Esophagus muscularis mucosa (tissue), 4 donors: Measurements from ENCODE around the gene HOXC11. TPM values are rescaled to one million over a fixed set of nuclear protein-coding genes. Genes with fewer than 3 reads are reported as not detected.
A peak's percentile ranks its signal among the peaks of the same experiment; 100 is the strongest.

Experiments
- DNase-seq: peaks from one replicate; pipeline ENCODE4 v3.0.0-alpha.2; 2017; ENCODE audit errors: extremely low spot score
- H3K27ac ChIP-seq, 4 donors: fragments of 200-600 bp; sonication (generic); replicated peaks in 1 of 4; 1 replicate in 3 of 4; 2 replicates in 1 of 4; pipeline ENCODE4 v1.5.1; 2016 to 2019; ENCODE audit warnings: mild to moderate bottlenecking in 1 of 4
- H3K27me3 ChIP-seq, 4 donors: fragments of 200-600 bp; sonication (generic); one replicate each; pipeline versions ENCODE4 v1.5.1 to v1.6.0; 2016 to 2019
- H3K36me3 ChIP-seq, 4 donors: fragments of 200-600 bp; sonication (generic); one replicate each; pipeline ENCODE4 v1.5.1; 2016 to 2019
- H3K4me1 ChIP-seq, 4 donors: fragments of 200-600 bp; sonication (generic); one replicate each; pipeline ENCODE4 v1.5.1; 2016 to 2019
- H3K4me3 ChIP-seq, 4 donors: fragments of 200-600 bp; sonication (generic); 1 replicate in 2 of 4; 2 replicates in 2 of 4; pipeline ENCODE4 v1.5.1; 2016 to 2019; ENCODE audit warnings: mild to moderate bottlenecking in 4 of 4, moderate library complexity in 1 of 4
- H3K9me3 ChIP-seq, 4 donors: fragments of 200-600 bp; sonication (generic); 1 replicate in 3 of 4; 2 replicates in 1 of 4; pipeline ENCODE4 v1.5.1; 2016 to 2019
- EP300 ChIP-seq: sonication (generic); formaldehyde crosslinking; IDR thresholded peaks from one replicate; pipeline ENCODE4 v1.6.1; 2017; ENCODE audit warnings: antibody characterized with exemption
- POLR2A ChIP-seq: fragments of 450-650 bp; IDR thresholded peaks from one replicate; pipeline ENCODE4 v1.6.1; 2017; ENCODE audit warnings: antibody characterized with exemption, moderate library complexity, mild to moderate bottlenecking, low read depth
- POLR2AphosphoS5 ChIP-seq, 2 donors: sonication (generic); formaldehyde crosslinking; IDR thresholded peaks; one replicate each; pipeline ENCODE4 v1.6.1; 2017; ENCODE audit warnings: antibody characterized with exemption in 2 of 2
- WGBS: methylation state at CpG from one replicate; pipeline ENCODE4 v1.1.5; 2018; 5-methylcytosine and 5-hydroxymethylcytosine counted together
- intact Hi-C: fragments of 100-400 bp; cut with DNase I; formaldehyde crosslinking; loops from one replicate; pipeline ENCODE4 v1.15.1; 2023
- total RNA-seq, 4 donors: library from RNA; depleted of rRNA; stranded (reverse); fragments of >200 nt; gene quantifications; one replicate each; pipeline versions ENCODE4 v1.1.0 to v1.2.1, GENCODE V29; 2016
- TF ChIP-seq, protein P1 (sequence below), 3 experiments: fragments of 200-600 bp in 2 of 3; fragments of 450-650 bp in 1 of 3; sonication (generic) in 2 of 3; IDR thresholded peaks; one replicate each; pipeline ENCODE4 v1.5.1; 2017 to 2019; ENCODE audit warnings: antibody characterized with exemption in 3 of 3, mild to moderate bottlenecking in 2 of 3, moderate library complexity in 1 of 3

The HOXC11 gene
- total RNA-seq, 4 donors from 2014 or later: not detected

DNA sequence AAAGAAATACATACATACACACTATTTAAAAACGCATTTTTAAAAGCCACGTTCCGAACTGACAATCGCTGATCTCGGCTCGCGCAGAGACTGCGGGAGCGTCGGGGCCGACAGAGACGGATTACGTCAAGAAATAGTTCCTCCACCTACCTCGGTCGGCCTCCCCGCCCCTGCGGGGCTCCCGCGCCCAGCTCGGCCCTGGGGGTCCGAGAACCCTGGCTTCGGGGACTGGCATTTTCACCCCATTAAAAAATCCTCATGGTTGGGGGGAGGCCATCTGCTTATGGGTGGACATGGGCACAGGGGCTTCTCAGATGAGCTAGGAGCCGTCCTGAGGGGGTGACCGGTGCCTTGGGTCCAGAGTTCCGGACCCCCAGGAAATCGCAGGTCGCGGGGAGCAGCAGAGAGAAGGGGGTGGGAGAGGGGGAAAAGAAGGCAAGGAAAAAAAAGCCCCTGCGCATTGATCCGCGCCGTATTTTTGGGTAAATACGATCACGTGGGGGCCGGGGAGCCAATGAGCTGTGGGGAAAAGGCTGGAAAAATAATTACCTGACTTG is 26.7 kb downstream of the HOXC11 start:
- no peak overlapping the region for H3K27ac ChIP-seq
- H3K9me3 ChIP-seq: no peaks in the 10 kb centered on the region
- WGBS: 4% methylated on average over 33 of the region's 35 CpGs
- H3K4me3 ChIP-seq: peak overlapping the region; percentile 40 to 54 (median 42)
- H3K4me1 ChIP-seq: peaks cover 26 to 50% (median 37%) of the 10 kb centered on the region in 4 donors
- intact Hi-C loops: no loop called here
- H3K27me3 ChIP-seq: peaks cover 11 to 100% (median 99%) of the 10 kb centered on the region in 4 donors
- TF ChIP-seq POLR2AphosphoS5 (IDR thresholded peaks at IDR 0.05) (no peak), EP300 (no peak), POLR2A (no peak)
- TF ChIP-seq, protein P1, sequence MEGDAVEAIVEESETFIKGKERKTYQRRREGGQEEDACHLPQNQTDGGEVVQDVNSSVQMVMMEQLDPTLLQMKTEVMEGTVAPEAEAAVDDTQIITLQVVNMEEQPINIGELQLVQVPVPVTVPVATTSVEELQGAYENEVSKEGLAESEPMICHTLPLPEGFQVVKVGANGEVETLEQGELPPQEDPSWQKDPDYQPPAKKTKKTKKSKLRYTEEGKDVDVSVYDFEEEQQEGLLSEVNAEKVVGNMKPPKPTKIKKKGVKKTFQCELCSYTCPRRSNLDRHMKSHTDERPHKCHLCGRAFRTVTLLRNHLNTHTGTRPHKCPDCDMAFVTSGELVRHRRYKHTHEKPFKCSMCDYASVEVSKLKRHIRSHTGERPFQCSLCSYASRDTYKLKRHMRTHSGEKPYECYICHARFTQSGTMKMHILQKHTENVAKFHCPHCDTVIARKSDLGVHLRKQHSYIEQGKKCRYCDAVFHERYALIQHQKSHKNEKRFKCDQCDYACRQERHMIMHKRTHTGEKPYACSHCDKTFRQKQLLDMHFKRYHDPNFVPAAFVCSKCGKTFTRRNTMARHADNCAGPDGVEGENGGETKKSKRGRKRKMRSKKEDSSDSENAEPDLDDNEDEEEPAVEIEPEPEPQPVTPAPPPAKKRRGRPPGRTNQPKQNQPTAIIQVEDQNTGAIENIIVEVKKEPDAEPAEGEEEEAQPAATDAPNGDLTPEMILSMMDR (IDR thresholded peaks at IDR 0.05): no peak
- H3K36me3 ChIP-seq: no peaks in the 10 kb centered on the region
- DNase-seq: no peak

GRCh38 chr12:54000116-54001114 is 27.5 kb downstream of the HOXC11 start, which contains the start of gene HOXC9:
Gene HOXC9 (plus strand): TSS chr12:54000161. CDS start chr12:54000189, 28 bp downstream.
- Histone ChIP-seq H3K27me3 (peaks cover 6 to 100% (median 99%) of the 10 kb centered on the region in 4 donors), H3K27ac (no peak within 1 kb of the TSS), H3K4me1 (peaks cover 18 to 42% (median 29%) of the 10 kb centered on the region in 4 donors)

GRCh38 chr12:54001283-54002187 is 28.6 kb downstream of the HOXC11 start:
- H3K36me3 ChIP-seq: no peaks in the 10 kb centered on the region
- WGBS: 42% methylated on average over 8 of the region's 8 CpGs
- peaks cover 19 to 38% (median 29%) of the 10 kb centered on the region in 4 donors for H3K4me1 ChIP-seq
- H3K27ac ChIP-seq: no peak overlapping the region
- no peak overlapping the region for H3K4me3 ChIP-seq
- no peak for TF ChIP-seq POLR2AphosphoS5 (IDR thresholded peaks at IDR 0.05)
- TF ChIP-seq POLR2A: no peak
- TF ChIP-seq, protein P1 (IDR thresholded peaks at IDR 0.05): no peak
- TF ChIP-seq EP300: no peak
- peaks cover 6 to 100% (median 97%) of the 10 kb centered on the region in 4 donors for H3K27me3 ChIP-seq
- intact Hi-C loops: no loop called here
- H3K9me3 ChIP-seq: no peaks in the 10 kb centered on the region
- DNase-seq: no peak

More at GRCh38 chr12:54000116-54001114, 27.5 kb downstream of the HOXC11 start, which contains the start of gene HOXC9:
- intact Hi-C loops: no loop called here
- TF ChIP-seq, protein P1 (IDR thresholded peaks at IDR 0.05): no peak
- TF ChIP-seq EP300: no peak
- TF ChIP-seq POLR2AphosphoS5 (IDR thresholded peaks at IDR 0.05): no peak
- no peak for TF ChIP-seq POLR2A
- H3K9me3 ChIP-seq: no peaks in the 10 kb centered on the region
- H3K36me3 ChIP-seq: no peaks in the 10 kb centered on the region
- no peak for DNase-seq
- 6% methylated on average over 37 of the region's 87 CpGs for WGBS
- peak within 1 kb of the TSS; percentile 40 to 54 (median 42) for H3K4me3 ChIP-seq

DNA sequence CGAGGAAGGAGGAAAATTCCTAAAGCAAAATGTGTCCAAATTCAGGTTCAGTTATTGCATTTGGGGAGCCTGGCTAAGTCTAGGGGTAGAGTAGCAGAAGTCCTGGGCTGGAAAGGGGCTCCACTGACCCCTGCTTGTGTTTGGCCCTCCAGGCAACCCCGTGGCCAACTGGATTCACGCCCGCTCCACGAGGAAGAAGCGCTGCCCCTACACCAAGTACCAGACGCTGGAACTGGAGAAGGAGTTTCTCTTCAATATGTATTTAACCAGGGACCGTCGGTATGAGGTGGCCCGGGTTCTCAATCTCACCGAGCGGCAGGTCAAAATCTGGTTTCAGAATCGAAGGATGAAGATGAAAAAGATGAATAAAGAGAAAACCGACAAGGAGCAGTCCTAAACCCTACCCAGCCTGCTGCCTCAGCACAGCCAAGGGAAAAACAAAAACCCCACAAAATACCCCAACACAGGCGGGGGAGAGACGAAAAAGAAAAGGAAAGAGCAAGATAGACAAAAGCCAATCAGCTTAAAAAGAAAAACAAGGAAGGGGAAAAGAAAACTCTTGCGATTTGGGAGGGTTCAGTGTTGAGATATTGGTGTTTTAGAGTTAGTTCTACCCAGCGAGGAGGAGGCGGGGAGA is 29.5 kb downstream of the HOXC11 start:
- Histone ChIP-seq H3K9me3 (no peaks in the 10 kb centered on the region), H3K36me3 (no peaks in the 10 kb centered on the region), H3K27me3 (peaks cover 6 to 100% (median 96%) of the 10 kb centered on the region in 4 donors), H3K4me1 (peaks cover 19 to 35% (median 27%) of the 10 kb centered on the region in 4 donors), H3K4me3 (no peak overlapping the region), H3K27ac (no peak overlapping the region)
- WGBS: 33% methylated on average over 17 of the region's 19 CpGs
- TF ChIP-seq POLR2A: no peak
- TF ChIP-seq, protein P1 (IDR thresholded peaks at IDR 0.05): no peak
- no peak for TF ChIP-seq EP300
- TF ChIP-seq POLR2AphosphoS5 (IDR thresholded peaks at IDR 0.05): no peak
- DNase-seq: no peak
- intact Hi-C loops: no loop called here
